Measurements from ENCODE around the gene STRN4. TPM values are rescaled to one million over a fixed set of nuclear protein-coding genes. Genes with fewer than 3 reads are reported as not detected.

The STRN4 gene
- total and polyA plus RNA-seq, 9 of the 15 experiments (the other 6 are each of a cell fraction or from before 2014, with no cell fraction given) = 0.62 to 83.7 (median 36.9) TPM

GRCh38 chr19:46697204-46697960 is 48.9 kb downstream of the STRN4 start (continued):
- TF ChIP-seq ELF4 (CRISPR knock-in tag; IDR thresholded peaks at IDR 0.05) (no peak), ZNF324 (CRISPR knock-in tag; IDR thresholded peaks at IDR 0.05) (no peak)

GRCh38 chr19:46696866-46697203 is 49.4 kb downstream of the STRN4 start:
- no peaks in the 10 kb centered on the region for H3K9me1 ChIP-seq (ENCODE audit: control insufficient read depth, insufficient read depth, low read length)
- peak overlapping the region; percentile 51 for H3K27ac ChIP-seq (ENCODE audit: extremely low read depth, low read depth, low read length)
- H3K36me3 ChIP-seq (ENCODE audit: control insufficient read depth, insufficient read depth, low read length) = peaks cover 80% of the 10 kb centered on the region; the same call in 2 of the 3 replicates
- 0 out of 4 replicates have a peak, but pooled peaks of 1 of the 2 experiments have one; percentile 46 for TF ChIP-seq FOXA3 (CRISPR knock-in tag; conservative IDR thresholded peaks at IDR 0.05 in 1 of 2, IDR thresholded peaks at IDR 0.05 in 1 of 2)
- no peak for TF ChIP-seq RAD21 (CRISPR knock-in tag; conservative IDR thresholded peaks at IDR 0.05 in 1 of 2, IDR thresholded peaks at IDR 0.05 in 1 of 2)
- no peak for TF ChIP-seq THRAP3 (IDR thresholded peaks at IDR 0.05; ENCODE audit: borderline replicate concordance)
- TF ChIP-seq KDM5B (IDR thresholded peaks at IDR 0.05; ENCODE audit: insufficient replicate concordance, low read depth, low read length) = no peak
- no peak for TF ChIP-seq TGIF2 (CRISPR knock-in tag; IDR thresholded peaks at IDR 0.05)
- no peak for TF ChIP-seq TARDBP (IDR thresholded peaks at IDR 0.05)
- peak; percentile 39; the same call in 1 of the 2 replicates for TF ChIP-seq ARID4B (CRISPR knock-in tag; IDR thresholded peaks at IDR 0.05)
- WGBS (ENCODE audit: insufficient coverage, low coverage, missing lambda C conversion rate) = 27% methylated on average over 9 of the region's 9 CpGs
- H4K20me1 ChIP-seq (replicated peaks; ENCODE audit: control insufficient read depth, insufficient read depth, low read length) = 0 out of 2 replicates have a peak, but pooled peaks cover 3% of the 10 kb centered on the region
- FAIRE-seq (no peak), DNase-seq (ENCODE audit: extremely low read depth in 1 of 4, low spot score in 3 of 4) (no peak), ATAC-seq (no peak)
- intact Hi-C loops (cut with micrococcal nuclease) = no loop called here
- H3K4me1 ChIP-seq (replicated peaks in 1 of 2; ENCODE audit: control insufficient read depth in 2 of 2, insufficient read depth in 2 of 2, low read length in 2 of 2) = peaks cover 12 to 21% of the 10 kb centered on the region in 2 experiments; a peak in 4 of 5 replicates
- BruUV-seq (replicated peaks) = no TSS peak
- in situ Hi-C loops (cut with MboI) = no loop called here
- ChIA-PET CTCF (ENCODE audit: low intra/inter-chr PET ratio) (no interaction called here), POLR2A (interaction anchor here (0.7 to 1.7 kb wide), 9 partner anchors 9 to 295 kb away, joined by 3 to 5 read pairs (median 4); partner anchors contain the start of gene SLC1A5)
- peak overlapping the region; percentile 20 to 87; a peak in 3 of 4 replicates for H3K9ac ChIP-seq (ENCODE audit: insufficient read depth in 1 of 2, low read depth in 2 of 2, low read length in 2 of 2)
- peaks cover 12% of the 10 kb centered on the region; the same call in 2 of the 3 replicates for H3K79me2 ChIP-seq (ENCODE audit: control insufficient read depth, insufficient read depth, low read length)
- H2AFZ ChIP-seq (ENCODE audit: low read depth, low read length) = peak overlapping the region; percentile 71
- H3K4me3 ChIP-seq = peak overlapping the region; percentile 34
- no peaks in the 10 kb centered on the region; the same call in 1 of the 2 replicates for H3K9me3 ChIP-seq (replicated peaks; ENCODE audit: control insufficient read depth, insufficient read depth, low read depth, low read length)
- H3K4me2 ChIP-seq (ENCODE audit: insufficient read depth, low read length) = peak overlapping the region; percentile 79
- no peaks in the 10 kb centered on the region for H3K27me3 ChIP-seq (ENCODE audit: control insufficient read depth in 2 of 2, insufficient read depth in 2 of 2, low read length in 2 of 2)
